IMR-90 (cell line): ENCODE measurements around the gene IFITM10. TPM values are rescaled to one million over a fixed set of nuclear protein-coding genes. Genes with fewer than 3 reads are reported as not detected.

ENCODE experiments used
- ATAC-seq: fragments of 200-7000 bp; cut with Tn5 transposase; 2 replicates; pipeline ENCODE4 v1.9.1; 2020; ENCODE audit warnings: low read depth, mild to moderate bottlenecking, moderate library complexity
- BruUV-seq: library from RNA; stranded (reverse); fragments of 400-500 nt; replicated peaks from 2 replicates; lab custom pipeline; 2021; lab: Mats Ljungman, UMichigan
- CTCF ChIA-PET: fragments of 300-600 bp; formaldehyde crosslinking; extraction: SDS; loops from one replicate; lab custom pipeline; 2021; ENCODE audit warnings: antibody characterized with exemption; lab: Yijun Ruan, JAX
- POLR2A ChIA-PET: fragments of 300-600 bp; sonication (Branson Sonifier 250); formaldehyde crosslinking; loops from one replicate; lab custom pipeline; 2022; ENCODE audit warnings: antibody characterized with exemption; ENCODE audit not compliant: unreplicated experiment; lab: Charles Lee
- DNase-seq: peaks from one replicate; pipeline ENCODE4 v3.0.0; 2013
- H2AFZ ChIP-seq: replicated peaks from 2 replicates; pipeline ENCODE3; 2013; ENCODE audit warnings: low read length, mild to moderate bottlenecking; ENCODE audit not compliant: poor library complexity
- H2AK5ac ChIP-seq: 2 replicates; pipeline ENCODE4 v1.6.1; 2013; ENCODE audit warnings: low read depth, low read length, inconsistent platforms
- H2AK9ac ChIP-seq: replicated peaks from 2 replicates; pipeline ENCODE3; 2013; ENCODE audit warnings: mild to moderate bottlenecking, low read depth, low read length, moderate library complexity; ENCODE audit not compliant: poor library complexity
- H2BK120ac ChIP-seq: 2 replicates; pipeline ENCODE4 v1.6.1; 2013; ENCODE audit warnings: low read depth, low read length, inconsistent platforms
- H2BK15ac ChIP-seq: 3 replicates; pipeline ENCODE4 v1.6.1; 2013; ENCODE audit warnings: low read depth, low read length, inconsistent platforms
- H2BK20ac ChIP-seq: 2 replicates; pipeline ENCODE4 v1.6.1; 2013; ENCODE audit warnings: low read depth, mild to moderate bottlenecking, inconsistent platforms, low read length, moderate library complexity
- H2BK5ac ChIP-seq: 2 replicates; pipeline ENCODE4 v1.6.1; 2013; ENCODE audit warnings: mild to moderate bottlenecking, low read depth, low read length, inconsistent platforms; ENCODE audit not compliant: poor library complexity, severe bottlenecking
- H3K14ac ChIP-seq: replicated peaks from 2 replicates; pipeline ENCODE4 v1.6.1; 2013; ENCODE audit warnings: low read depth, low read length, inconsistent platforms
- H3K18ac ChIP-seq: 2 replicates; pipeline ENCODE4 v1.6.1; 2013; ENCODE audit warnings: low read depth, low read length, control low read depth
- H3K23ac ChIP-seq: 2 replicates; pipeline ENCODE4 v1.6.1; 2013; ENCODE audit warnings: low read depth, low read length, inconsistent platforms
- H3K27ac ChIP-seq: 2 replicates; pipeline ENCODE4 v1.5.1; 2013; ENCODE audit warnings: mild to moderate bottlenecking, control low read depth, low read length; ENCODE audit not compliant: insufficient read depth
- H3K27me3 ChIP-seq: 2 replicates; pipeline ENCODE4 v1.6.1; 2013; ENCODE audit warnings: low read length; ENCODE audit not compliant: control insufficient read depth, insufficient read depth
- H3K36me3 ChIP-seq: 2 replicates; pipeline ENCODE4 v1.6.1; 2013; ENCODE audit warnings: low read length, mixed read lengths; ENCODE audit not compliant: control insufficient read depth, insufficient read depth
- H3K4ac ChIP-seq: 2 replicates; pipeline ENCODE4 v1.6.1; 2013; ENCODE audit warnings: low read depth, low read length, inconsistent platforms
- H3K4me1 ChIP-seq: 2 replicates; pipeline ENCODE4 v1.6.1; 2013; ENCODE audit warnings: low read length, mixed read lengths; ENCODE audit not compliant: control insufficient read depth, insufficient read depth
- H3K4me2 ChIP-seq: 2 replicates; pipeline ENCODE4 v1.6.1; 2013; ENCODE audit warnings: low read depth, mild to moderate bottlenecking, control low read depth, low read length, moderate library complexity
- H3K4me3 ChIP-seq: 2 replicates; pipeline ENCODE4 v1.5.1; 2013; ENCODE audit warnings: low read depth, mild to moderate bottlenecking, control low read depth, low read length, moderate library complexity; ENCODE audit not compliant: insufficient read depth
- H3K56ac ChIP-seq: 2 replicates; pipeline ENCODE4 v1.6.1; 2013; ENCODE audit warnings: low read length, inconsistent platforms; ENCODE audit not compliant: insufficient read depth; ENCODE audit errors: extremely low read depth
- H3K79me1 ChIP-seq, 2 experiments: 2 replicates each; pipeline ENCODE4 v1.6.1; 2013; ENCODE audit warnings: low read length in 2 of 2, inconsistent platforms in 1 of 2, low read depth in 1 of 2
- H3K9ac ChIP-seq: 2 replicates; pipeline ENCODE4 v1.6.1; 2013; ENCODE audit warnings: low read depth, low read length, control low read depth
- H3K9me1 ChIP-seq: 2 replicates; pipeline ENCODE4 v1.6.1; 2013; ENCODE audit warnings: low read length, inconsistent platforms; ENCODE audit not compliant: insufficient read depth
- H3K9me3 ChIP-seq: 2 replicates; pipeline ENCODE4 v1.6.1; 2013; ENCODE audit warnings: low read length; ENCODE audit not compliant: control insufficient read depth, insufficient read depth
- H4K20me1 ChIP-seq: 2 replicates; pipeline ENCODE4 v1.6.1; 2013; ENCODE audit warnings: low read length, inconsistent platforms; ENCODE audit not compliant: insufficient read depth
- H4K5ac ChIP-seq: 2 replicates; pipeline ENCODE4 v1.6.1; 2013; ENCODE audit warnings: mild to moderate bottlenecking, low read depth, low read length, control low read depth
- H4K8ac ChIP-seq, 2 experiments: 2 replicates each; pipeline ENCODE4 v1.6.1; 2013; ENCODE audit warnings: low read depth in 2 of 2, low read length in 2 of 2, control low read depth in 1 of 2, inconsistent platforms in 1 of 2
- H4K91ac ChIP-seq: 2 replicates; pipeline ENCODE4 v1.6.1; 2013; ENCODE audit warnings: low read depth, low read length, inconsistent platforms; ENCODE audit not compliant: insufficient read depth
- BHLHE40 ChIP-seq: fragments of 150-350 bp; IDR thresholded peaks from 2 replicates; pipeline ENCODE4 v1.6.1; 2016; ENCODE audit warnings: mild to moderate bottlenecking, low read depth, low read length
- CHD1 ChIP-seq: IDR thresholded peaks from 2 replicates; pipeline ENCODE4 v1.6.1; 2012; ENCODE audit warnings: low read depth, low read length, improper control_type of control experiment
- FOS ChIP-seq: fragments of 150-350 bp; IDR thresholded peaks from 2 replicates; pipeline ENCODE4 v1.6.1; 2016; ENCODE audit warnings: low read depth, low read length
- MAFK ChIP-seq: IDR thresholded peaks from 2 replicates; pipeline ENCODE4 v1.6.1; 2012; ENCODE audit warnings: low read depth, low read length, improper control_type of control experiment
- MAZ ChIP-seq: IDR thresholded peaks from 2 replicates; pipeline ENCODE4 v1.6.1; 2012; ENCODE audit warnings: low read depth, mild to moderate bottlenecking, low read length, improper control_type of control experiment, moderate library complexity, borderline replicate concordance
- POLR2A ChIP-seq: IDR thresholded peaks from 2 replicates; pipeline ENCODE4 v1.6.1; 2012; ENCODE audit warnings: mild to moderate bottlenecking, low read depth, low read length
- RAD21 ChIP-seq: IDR thresholded peaks from 2 replicates; pipeline ENCODE4 v1.6.1; 2012; ENCODE audit warnings: low read length, improper control_type of control experiment
- RCOR1 ChIP-seq: IDR thresholded peaks from 2 replicates; pipeline ENCODE4 v1.6.1; 2012; ENCODE audit warnings: mild to moderate bottlenecking, low read length, improper control_type of control experiment; ENCODE audit not compliant: insufficient replicate concordance
- RFX5 ChIP-seq: IDR thresholded peaks from 2 replicates; pipeline ENCODE4 v1.8.0; 2012; ENCODE audit warnings: low read depth, mild to moderate bottlenecking, low read length, moderate library complexity
- SMC3 ChIP-seq: fragments of 150-350 bp; IDR thresholded peaks from 2 replicates; pipeline ENCODE4 v1.6.1; 2016; ENCODE audit warnings: low read depth, mild to moderate bottlenecking, antibody characterized with exemption, low read length, moderate library complexity
- USF2 ChIP-seq: fragments of 150-350 bp; IDR thresholded peaks from 2 replicates; pipeline ENCODE4 v1.6.1; 2017; ENCODE audit warnings: mild to moderate bottlenecking, antibody characterized with exemption, low read length, low read depth
- WGBS, 2 experiments: methylation state at CpG; one replicate each; pipeline versions ENCODE4 v1.1.5 to v1.1.7; 2013; ENCODE audit warnings: missing lambda C conversion rate in 2 of 2; ENCODE audit not compliant: insufficient read length in 1 of 2; ENCODE audit errors: extremely low coverage in 2 of 2; 5-methylcytosine and 5-hydroxymethylcytosine counted together
- dilution Hi-C: fragments of 300-500 bp; cut with HindIII; formaldehyde crosslinking; loops from one replicate; pipeline ENCODE4 v1.14.3; 2018; ENCODE audit warnings: low sequenced_read_pairs; ENCODE audit not compliant: unreplicated experiment
- in situ Hi-C: fragments of 300-500 bp; cut with MboI; formaldehyde crosslinking; loops from 3 replicates; pipeline ENCODE4 v1.14.3; 2019; ENCODE audit warnings: low sequenced_read_pairs, inconsistent platforms, mixed read lengths
- intact Hi-C: fragments of 100-400 bp; cut with micrococcal nuclease; formaldehyde crosslinking; loops from 2 replicates; pipeline ENCODE4 v1.10.0; 2022
- polyA plus RNA-seq, 3 experiments: library from polyadenylated mRNA; depleted of rRNA; stranded (reverse); fragments of >200 nt; gene quantifications; 2 replicates each; pipeline ENCODE4 v1.2.3, GENCODE V29; 2012; ENCODE audit warnings: low replicate concordance in 1 of 3
- total RNA-seq: library from RNA; depleted of rRNA; stranded (reverse); fragments of >200 nt; gene quantifications from 2 replicates; pipeline ENCODE4 v1.2.3, GENCODE V29; 2012
- TF ChIP-seq, protein P1 (sequence below): fragments of 150-350 bp; IDR thresholded peaks from 2 replicates; pipeline ENCODE4 v1.6.1; 2016; ENCODE audit warnings: low read depth, mild to moderate bottlenecking, low read length, moderate library complexity, borderline replicate concordance

The IFITM10 gene
- total and polyA plus RNA-seq, 2 of the 4 experiments (the other 2 are of a cell fraction) = 0.15 to 0.18 TPM

GRCh38 chr11:1699771-1700170 is 50.6 kb downstream of the IFITM10 start:
- Histone ChIP-seq H3K14ac (no peak overlapping the region), H4K8ac (no peak overlapping the region), H4K5ac (no peak overlapping the region), H2AK9ac (no peak overlapping the region), H3K56ac (no peak overlapping the region), H3K23ac (no peak overlapping the region), H2AFZ (peak overlapping the region; percentile 21), H3K4me1 (no peaks in the 10 kb centered on the region), H3K27me3 (peaks cover 50% of the 10 kb centered on the region), H3K9ac (no peak overlapping the region), H2AK5ac (no peak overlapping the region), H3K4me2 (no peak overlapping the region), H2BK15ac (no peak overlapping the region), H2BK20ac (no peak overlapping the region), H2BK5ac (no peak overlapping the region), H3K36me3 (no peaks in the 10 kb centered on the region), H3K79me1 (no peaks in the 10 kb centered on the region), H3K9me1 (no peaks in the 10 kb centered on the region; the same call in 1 of the 2 replicates), H3K9me3 (peaks cover 3% of the 10 kb centered on the region), H2BK120ac (no peak overlapping the region), H3K4me3 (no peak overlapping the region), H3K27ac (no peak overlapping the region), H4K91ac (no peak overlapping the region), H4K20me1 (no peaks in the 10 kb centered on the region), H3K4ac (no peak overlapping the region), H3K18ac (no peak overlapping the region)
- intact Hi-C loops = no loop called here
- ATAC-seq (no peak), DNase-seq (no peak)
- ChIA-PET POLR2A (no interaction called here), CTCF (no interaction called here)
- in situ Hi-C loops = loop anchor here (5.0 kb wide), 2 partner anchors 123 to 453 kb away; no protein-coding TSS in a partner anchor
- WGBS, 2 experiments = 53% methylated on average over 3 of the region's 5 CpGs; no CpG with 5 or more reads in 1 of the 2 experiments
- no TSS peak for BruUV-seq
- dilution Hi-C loops = no loop called here
- TF ChIP-seq MAZ (no peak), RCOR1 (no peak), MAFK (no peak), RFX5 (no peak), CHD1 (no peak), FOS (no peak), BHLHE40 (no peak), RAD21 (no peak), USF2 (no peak), SMC3 (no peak), POLR2A (no peak)
- TF ChIP-seq, protein P1, sequence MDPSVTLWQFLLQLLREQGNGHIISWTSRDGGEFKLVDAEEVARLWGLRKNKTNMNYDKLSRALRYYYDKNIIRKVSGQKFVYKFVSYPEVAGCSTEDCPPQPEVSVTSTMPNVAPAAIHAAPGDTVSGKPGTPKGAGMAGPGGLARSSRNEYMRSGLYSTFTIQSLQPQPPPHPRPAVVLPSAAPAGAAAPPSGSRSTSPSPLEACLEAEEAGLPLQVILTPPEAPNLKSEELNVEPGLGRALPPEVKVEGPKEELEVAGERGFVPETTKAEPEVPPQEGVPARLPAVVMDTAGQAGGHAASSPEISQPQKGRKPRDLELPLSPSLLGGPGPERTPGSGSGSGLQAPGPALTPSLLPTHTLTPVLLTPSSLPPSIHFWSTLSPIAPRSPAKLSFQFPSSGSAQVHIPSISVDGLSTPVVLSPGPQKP = no peak
